GM13977 (cell line): ENCODE measurements around the gene CADM1.
A peak's percentile ranks its signal among the peaks of the same experiment; 100 is the strongest.

Source experiments
- DNase-seq: peaks from one replicate; pipeline ENCODE4 v3.0.0; 2012; ENCODE audit warnings: low spot score
- in situ Hi-C: fragments of 300-500 bp; cut with MboI; formaldehyde crosslinking; loops from one replicate; pipeline ENCODE4 v1.12.0; 2022; ENCODE audit warnings: low sequenced_read_pairs, low pct_unique_long_range_greater_than_20kb, mixed read lengths, inconsistent platforms; ENCODE audit not compliant: unreplicated experiment
- TF ChIP-seq, protein P1 (sequence below): IDR thresholded peaks from 2 replicates; pipeline ENCODE4 v1.5.1; 2012; ENCODE audit warnings: mild to moderate bottlenecking, control low read depth; ENCODE audit not compliant: insufficient read depth; ENCODE audit errors: extremely low read depth, missing control alignments

CADM1 gene

DNA sequence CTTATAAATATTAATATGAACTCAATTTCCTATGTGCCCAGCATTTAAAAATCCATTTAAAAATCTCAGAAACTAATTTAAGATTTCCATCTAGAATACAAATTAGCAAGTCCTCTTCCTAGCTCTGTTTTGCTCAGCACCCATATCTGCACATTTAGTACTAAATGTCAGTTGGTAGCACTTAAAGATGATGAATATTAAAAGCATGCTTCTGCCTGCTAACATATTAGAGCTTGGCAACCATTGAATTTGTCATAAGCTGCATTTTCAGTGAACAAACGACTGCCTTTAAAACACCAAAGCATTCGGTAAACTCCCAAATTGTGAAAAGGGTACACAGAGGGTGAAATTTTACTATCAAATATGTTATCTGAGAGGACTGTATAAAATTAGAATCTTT is 177.7 kb downstream of the CADM1 start:
- no peak for DNase-seq
- in situ Hi-C loops = loop anchor here (25.0 kb wide), 2 partner anchors 586 to 936 kb away; no protein-coding TSS in a partner anchor
- TF ChIP-seq, protein P1, sequence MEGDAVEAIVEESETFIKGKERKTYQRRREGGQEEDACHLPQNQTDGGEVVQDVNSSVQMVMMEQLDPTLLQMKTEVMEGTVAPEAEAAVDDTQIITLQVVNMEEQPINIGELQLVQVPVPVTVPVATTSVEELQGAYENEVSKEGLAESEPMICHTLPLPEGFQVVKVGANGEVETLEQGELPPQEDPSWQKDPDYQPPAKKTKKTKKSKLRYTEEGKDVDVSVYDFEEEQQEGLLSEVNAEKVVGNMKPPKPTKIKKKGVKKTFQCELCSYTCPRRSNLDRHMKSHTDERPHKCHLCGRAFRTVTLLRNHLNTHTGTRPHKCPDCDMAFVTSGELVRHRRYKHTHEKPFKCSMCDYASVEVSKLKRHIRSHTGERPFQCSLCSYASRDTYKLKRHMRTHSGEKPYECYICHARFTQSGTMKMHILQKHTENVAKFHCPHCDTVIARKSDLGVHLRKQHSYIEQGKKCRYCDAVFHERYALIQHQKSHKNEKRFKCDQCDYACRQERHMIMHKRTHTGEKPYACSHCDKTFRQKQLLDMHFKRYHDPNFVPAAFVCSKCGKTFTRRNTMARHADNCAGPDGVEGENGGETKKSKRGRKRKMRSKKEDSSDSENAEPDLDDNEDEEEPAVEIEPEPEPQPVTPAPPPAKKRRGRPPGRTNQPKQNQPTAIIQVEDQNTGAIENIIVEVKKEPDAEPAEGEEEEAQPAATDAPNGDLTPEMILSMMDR = no peak

- TF ChIP-seq, protein P1 = no peak
- in situ Hi-C loops = loop anchor here (25.0 kb wide), 2 partner anchors 587 to 937 kb away; no protein-coding TSS in a partner anchor
- DNase-seq = no peak
These were observed 178.7 kb downstream of the CADM1 start for GRCh38 chr11:115325523-115325922.

DNA sequence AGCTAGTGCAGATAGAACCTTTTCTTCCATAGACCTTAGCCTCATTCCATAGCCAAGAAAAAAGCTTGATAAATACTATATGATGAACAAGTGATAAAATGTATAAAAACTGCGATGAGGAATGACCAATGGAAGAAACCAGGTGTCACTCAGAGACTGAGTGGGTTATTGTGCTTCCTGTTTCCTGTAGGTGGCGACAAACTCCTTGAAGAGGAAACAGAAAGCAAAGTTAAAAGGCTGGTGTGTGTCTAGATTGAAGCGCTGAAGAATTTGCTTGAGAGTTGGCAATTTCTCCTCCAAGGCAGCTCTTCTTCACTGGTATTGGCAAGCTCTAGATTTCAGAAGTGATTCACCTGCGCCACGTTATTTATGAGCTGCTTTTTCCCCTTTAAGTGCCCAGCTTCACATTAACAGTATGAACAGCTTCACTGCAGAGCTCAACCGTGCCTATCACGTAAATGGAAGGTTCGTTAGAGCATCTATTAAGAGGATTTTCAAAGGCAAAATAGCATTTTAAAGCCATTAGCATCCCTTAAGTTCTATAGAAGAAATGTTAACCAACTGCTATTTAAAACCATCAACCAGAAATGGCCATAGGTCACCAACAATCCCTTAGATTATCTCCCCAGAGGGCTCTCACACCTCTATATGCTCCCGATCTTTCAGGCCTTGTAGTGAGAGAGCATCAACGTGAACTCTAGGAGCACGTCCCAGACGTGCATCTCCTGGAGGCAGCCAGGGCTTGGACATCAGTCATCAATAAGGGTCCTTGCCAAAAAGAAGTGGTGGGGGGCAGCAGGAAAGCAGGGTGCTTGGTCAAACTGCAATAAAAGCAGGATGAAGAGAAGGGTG is 179.4 kb downstream of the CADM1 start:
- peak; percentile 45 for DNase-seq
- in situ Hi-C loops = loop anchor here (25.0 kb wide), 2 partner anchors 587 to 937 kb away; no protein-coding TSS in a partner anchor
- TF ChIP-seq, protein P1 = peak; percentile 79

DNA sequence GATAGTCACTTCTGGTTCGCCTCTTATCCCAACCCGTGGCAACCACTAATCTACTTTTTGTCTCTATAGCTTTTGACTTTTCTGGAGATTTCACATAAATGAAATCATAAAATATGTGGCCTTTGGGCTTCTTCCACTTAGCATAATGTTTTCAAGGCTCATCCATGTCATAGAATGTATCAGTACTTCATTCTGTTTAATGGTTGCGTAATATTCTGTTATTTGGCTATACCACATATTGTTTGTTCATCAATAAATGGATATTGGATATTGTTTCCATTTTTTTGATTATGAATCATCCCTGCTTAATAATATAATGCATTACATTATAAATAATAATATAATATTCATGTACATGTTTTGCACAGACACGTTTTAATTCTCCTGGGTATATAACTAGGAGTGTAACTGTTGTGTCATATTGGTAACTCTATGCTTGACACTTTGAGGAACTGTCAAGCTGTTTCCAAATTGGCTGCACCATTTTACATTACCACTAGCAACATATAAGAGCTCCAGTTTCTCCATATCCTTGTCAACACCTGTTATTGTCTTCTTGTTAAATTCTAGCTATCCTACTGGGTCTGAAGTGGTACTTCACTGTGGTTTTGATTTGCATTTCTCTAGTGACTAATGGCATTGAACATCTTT is 181.5 kb downstream of the CADM1 start:
- in situ Hi-C loops = no loop called here
- TF ChIP-seq, protein P1 = no peak
- no peak for DNase-seq

DNA sequence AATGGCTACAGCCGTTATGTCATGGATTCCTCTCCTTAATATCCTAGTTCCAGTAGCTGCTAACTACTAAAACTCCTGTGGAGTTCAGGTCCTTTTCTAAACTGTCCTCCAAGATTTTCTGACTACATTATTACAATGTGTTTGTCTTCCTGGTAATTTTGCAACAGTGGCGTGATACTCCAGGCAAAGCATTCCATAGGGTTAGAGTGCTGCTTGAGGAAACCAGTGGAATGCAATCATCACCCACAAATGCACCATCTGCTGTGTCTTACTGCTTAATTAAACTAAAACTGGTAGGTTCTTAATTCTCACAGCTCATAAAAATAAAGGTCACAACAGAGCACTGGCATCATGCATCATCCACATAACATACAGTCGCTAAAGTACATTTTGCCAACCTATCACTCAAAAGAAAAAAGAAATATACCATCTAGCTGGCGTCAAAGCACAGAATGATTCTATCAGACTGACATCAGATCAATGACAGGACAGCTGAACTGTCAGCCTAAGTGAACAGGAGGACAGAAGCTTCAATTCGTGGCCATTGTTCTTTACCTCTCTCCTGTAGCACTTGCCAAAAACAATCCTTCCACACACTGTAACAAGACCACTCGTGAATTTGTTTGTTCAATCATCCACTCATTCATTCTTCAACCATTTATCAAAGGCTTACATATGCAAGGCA is 182.5 kb downstream of the CADM1 start:
- no peak for DNase-seq
- TF ChIP-seq, protein P1 = no peak
- in situ Hi-C loops = no loop called here
